Neural cell (in vitro differentiated cells): Measurements from ENCODE around the gene PSMD13. TPM values are rescaled to one million over a fixed set of nuclear protein-coding genes. Genes with fewer than 3 reads are reported as not detected.

Source experiments
- H2AFZ ChIP-seq: fragments of 200-600, 300-800 bp; sonication (generic), shearing (Covaris generic); 2 replicates; pipeline ENCODE4 v1.6.0; 2014; ENCODE audit warnings: low read depth, mild to moderate bottlenecking, antibody characterized with exemption, low read length, moderate library complexity
- H3F3A ChIP-seq: fragments of 200-600 bp; shearing (Covaris generic); 2 replicates; pipeline ENCODE4 v1.6.1; 2016; ENCODE audit warnings: mild to moderate bottlenecking, moderate library complexity, mixed read lengths, antibody characterized with exemption, low read length; ENCODE audit not compliant: insufficient read depth, poor library complexity, severe bottlenecking
- H3K27ac ChIP-seq: fragments of 200-600, 300-800 bp; sonication (generic), shearing (Covaris generic); 2 replicates; pipeline ENCODE4 v1.5.1; 2014; ENCODE audit warnings: mild to moderate bottlenecking, low read length, moderate library complexity
- H3K27me3 ChIP-seq: fragments of 300-800, 200-600 bp; sonication (generic), shearing (Covaris generic); 2 replicates; pipeline ENCODE4 v1.6.0; 2014; ENCODE audit warnings: mild to moderate bottlenecking, low read depth, low read length, moderate library complexity; ENCODE audit not compliant: insufficient read depth
- H3K36me3 ChIP-seq: fragments of 300-800, 200-600 bp; sonication (generic), shearing (Covaris generic); 2 replicates; pipeline ENCODE4 v1.5.1; 2014; ENCODE audit warnings: mild to moderate bottlenecking, antibody characterized with exemption, low read length, moderate library complexity; ENCODE audit not compliant: insufficient read depth
- H3K4me2 ChIP-seq: fragments of 300-800, 200-600 bp; sonication (generic), shearing (Covaris generic); 2 replicates; pipeline ENCODE4 v1.6.0; 2014; ENCODE audit warnings: mild to moderate bottlenecking, low read length
- H3K4me3 ChIP-seq: fragments of 300-800, 200-600 bp; sonication (generic), shearing (Covaris generic); 2 replicates; pipeline ENCODE4 v1.5.1; 2014; ENCODE audit warnings: mild to moderate bottlenecking, low read length, moderate library complexity
- H3K79me2 ChIP-seq: fragments of 200-600 bp; shearing (Covaris generic); replicated peaks from 2 replicates; pipeline ENCODE4 v1.6.0; 2014; ENCODE audit warnings: mild to moderate bottlenecking, low read length, moderate library complexity; ENCODE audit not compliant: insufficient read depth
- H3K9ac ChIP-seq: fragments of 300-800, 200-600 bp; sonication (generic), shearing (Covaris generic); 2 replicates; pipeline ENCODE4 v1.6.1; 2016; ENCODE audit warnings: mild to moderate bottlenecking, low read length, mixed read lengths
- H3K9me2 ChIP-seq: fragments of 200-600 bp; shearing (Covaris generic); 2 replicates; pipeline ENCODE4 v1.6.1; 2016; ENCODE audit warnings: mild to moderate bottlenecking, low read length, mixed read lengths; ENCODE audit not compliant: insufficient read depth
- H3K9me3 ChIP-seq: fragments of 200-600, 300-800 bp; sonication (generic), shearing (Covaris generic); 2 replicates; pipeline ENCODE4 v1.6.1; 2016; ENCODE audit warnings: mild to moderate bottlenecking, mixed run types, low read length, moderate library complexity, mixed read lengths
- H4K20me1 ChIP-seq: fragments of 200-600 bp; shearing (Covaris generic); 2 replicates; pipeline ENCODE4 v1.6.1; 2016; ENCODE audit warnings: mild to moderate bottlenecking, mixed run types; ENCODE audit not compliant: insufficient read depth
- EP300 ChIP-seq: fragments of 450-650 bp; conservative IDR thresholded peaks from 2 replicates; pipeline ENCODE4 v1.6.1; 2014; ENCODE audit warnings: antibody characterized with exemption, mild to moderate bottlenecking, moderate library complexity; ENCODE audit not compliant: poor library complexity, severe bottlenecking
- EZH2 ChIP-seq: fragments of 200-600, 300-800 bp; shearing (Covaris generic), sonication (generic); IDR thresholded peaks from 2 replicates; pipeline ENCODE4 v1.6.1; 2014; ENCODE audit warnings: antibody characterized with exemption, low read length, borderline replicate concordance, mild to moderate bottlenecking; ENCODE audit not compliant: insufficient read depth, poor library complexity, severe bottlenecking
- MXI1 ChIP-seq: fragments of 450-650 bp; conservative IDR thresholded peaks from 2 replicates; pipeline ENCODE4 v1.6.1; 2014; ENCODE audit warnings: antibody characterized with exemption, mild to moderate bottlenecking; ENCODE audit not compliant: poor library complexity, severe bottlenecking
- POLR2AphosphoS5 ChIP-seq: IDR thresholded peaks from 2 replicates; pipeline ENCODE4 v1.6.1; 2012
- RAD21 ChIP-seq: fragments of 450-650 bp; conservative IDR thresholded peaks from 2 replicates; pipeline ENCODE4 v1.6.1; 2014; ENCODE audit warnings: antibody characterized with exemption, mild to moderate bottlenecking, moderate library complexity
- REST ChIP-seq: IDR thresholded peaks from 2 replicates; pipeline ENCODE4 v1.6.1; 2012; ENCODE audit warnings: borderline replicate concordance
- SMC3 ChIP-seq: fragments of 450-650 bp; conservative IDR thresholded peaks from 2 replicates; pipeline ENCODE4 v1.6.1; 2014; ENCODE audit warnings: antibody characterized with exemption, mild to moderate bottlenecking, moderate library complexity; ENCODE audit not compliant: poor library complexity
- TAF1 ChIP-seq: IDR thresholded peaks from 2 replicates; pipeline ENCODE4 v1.6.1; 2012; ENCODE audit warnings: low read depth
- polyA plus RNA-seq: library from polyadenylated mRNA; depleted of rRNA; stranded (reverse); fragments of >200 nt; gene quantifications from 2 replicates; pipeline ENCODE4 v1.2.3, GENCODE V29; 2014
- TF ChIP-seq, protein P1 (sequence below): fragments of 450-650 bp; IDR thresholded peaks from 2 replicates; pipeline ENCODE4 v1.5.1; 2014; ENCODE audit warnings: antibody characterized with exemption, mild to moderate bottlenecking, moderate library complexity; ENCODE audit not compliant: poor library complexity, severe bottlenecking

Gene PSMD13
- polyA plus RNA-seq, 1 donor from 2014 or later = 183 TPM

GRCh38 chr11:223884-224283, 12.9 kb upstream of the PSMD13 start:
- H3K9ac ChIP-seq = no peak overlapping the region
- H3K9me3 ChIP-seq = no peaks in the 10 kb centered on the region
- no peaks in the 10 kb centered on the region for H4K20me1 ChIP-seq
- no peak for TF ChIP-seq EP300
- no peak for TF ChIP-seq POLR2AphosphoS5
- TF ChIP-seq RAD21 = no peak
- TF ChIP-seq REST = no peak
- no peak for TF ChIP-seq EZH2
- TF ChIP-seq, protein P1, sequence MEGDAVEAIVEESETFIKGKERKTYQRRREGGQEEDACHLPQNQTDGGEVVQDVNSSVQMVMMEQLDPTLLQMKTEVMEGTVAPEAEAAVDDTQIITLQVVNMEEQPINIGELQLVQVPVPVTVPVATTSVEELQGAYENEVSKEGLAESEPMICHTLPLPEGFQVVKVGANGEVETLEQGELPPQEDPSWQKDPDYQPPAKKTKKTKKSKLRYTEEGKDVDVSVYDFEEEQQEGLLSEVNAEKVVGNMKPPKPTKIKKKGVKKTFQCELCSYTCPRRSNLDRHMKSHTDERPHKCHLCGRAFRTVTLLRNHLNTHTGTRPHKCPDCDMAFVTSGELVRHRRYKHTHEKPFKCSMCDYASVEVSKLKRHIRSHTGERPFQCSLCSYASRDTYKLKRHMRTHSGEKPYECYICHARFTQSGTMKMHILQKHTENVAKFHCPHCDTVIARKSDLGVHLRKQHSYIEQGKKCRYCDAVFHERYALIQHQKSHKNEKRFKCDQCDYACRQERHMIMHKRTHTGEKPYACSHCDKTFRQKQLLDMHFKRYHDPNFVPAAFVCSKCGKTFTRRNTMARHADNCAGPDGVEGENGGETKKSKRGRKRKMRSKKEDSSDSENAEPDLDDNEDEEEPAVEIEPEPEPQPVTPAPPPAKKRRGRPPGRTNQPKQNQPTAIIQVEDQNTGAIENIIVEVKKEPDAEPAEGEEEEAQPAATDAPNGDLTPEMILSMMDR = no peak
- TF ChIP-seq SMC3 = no peak
- TF ChIP-seq TAF1 = no peak
- no peak for TF ChIP-seq MXI1
- H3K27me3 ChIP-seq = no peaks in the 10 kb centered on the region
- no peaks in the 10 kb centered on the region for H3K36me3 ChIP-seq
- H3F3A ChIP-seq = no peaks in the 10 kb centered on the region
- no peak overlapping the region for H3K4me3 ChIP-seq
- H3K9me2 ChIP-seq = no peaks in the 10 kb centered on the region
- no peak overlapping the region for H2AFZ ChIP-seq
- H3K27ac ChIP-seq = no peak overlapping the region
- peaks cover 3% of the 10 kb centered on the region for H3K79me2 ChIP-seq
- no peak overlapping the region for H3K4me2 ChIP-seq

GRCh38 chr11:224424-224823, 12.4 kb upstream of the PSMD13 start:
- H4K20me1 ChIP-seq = no peaks in the 10 kb centered on the region
- no peaks in the 10 kb centered on the region for H3K36me3 ChIP-seq
- H3K4me3 ChIP-seq = no peak overlapping the region
- no peaks in the 10 kb centered on the region for H3F3A ChIP-seq
- H3K9me2 ChIP-seq = no peaks in the 10 kb centered on the region
- peaks cover 3% of the 10 kb centered on the region for H3K79me2 ChIP-seq
- no peaks in the 10 kb centered on the region for H3K27me3 ChIP-seq
- H3K9me3 ChIP-seq = no peaks in the 10 kb centered on the region
- H3K27ac ChIP-seq = no peak overlapping the region
- no peak overlapping the region for H3K4me2 ChIP-seq
- no peak overlapping the region for H3K9ac ChIP-seq
- no peak overlapping the region for H2AFZ ChIP-seq
- no peak for TF ChIP-seq EZH2
- no peak for TF ChIP-seq RAD21
- TF ChIP-seq POLR2AphosphoS5 = no peak
- no peak for TF ChIP-seq MXI1
- TF ChIP-seq REST = no peak
- TF ChIP-seq, protein P1 = no peak
- TF ChIP-seq TAF1 = no peak
- no peak for TF ChIP-seq SMC3
- no peak for TF ChIP-seq EP300
